Stimulated activated CD4-positive, alpha-beta T cell treated with anti-CD3 and anti-CD28 coated beads, Interleukin-15, amount 100 ng/mL, for 48 hours (primary cell): Measurements from ENCODE around the gene SIGLEC14.
A peak's percentile ranks its signal among the peaks of the same experiment; 100 is the strongest.
"Not testable (repeated sequence)": the region's sequence is repeated elsewhere in the genome, so short reads cannot be mapped to it uniquely, and the experiment has no call there.

Source experiments
- DNase-seq, 2 donors: peaks; one replicate each; pipeline ENCODE4 v3.0.0-alpha.2; 2020; ENCODE audit warnings: low read depth in 2 of 2

Gene SIGLEC14

GRCh38 chr19:51646730-51647129 lies at the start of gene SIGLEC14:
Gene SIGLEC14, minus strand, starts transcription at chr19:51646825. Its CDS starts 66 bp downstream, at chr19:51646759.
- DNase-seq, result not testable (repeated sequence)

GRCh38 chr19:51695702-51696315 lies 49.2 kb upstream of the SIGLEC14 start:
- DNase-seq, result no peak

GRCh38 chr19:51695088-51695487 lies 48.5 kb upstream of the SIGLEC14 start:
- DNase-seq, result no peak

GRCh38 chr19:51694318-51695085 lies 47.9 kb upstream of the SIGLEC14 start:
- no peak for DNase-seq

- no peak for DNase-seq
These were observed 47.2 kb upstream of the SIGLEC14 start for GRCh38 chr19:51693819-51694218.

- DNase-seq, result no peak
These were observed 46.6 kb upstream of the SIGLEC14 start, which contains the start of gene SPACA6 for GRCh38 chr19:51693260-51693659. Gene SPACA6, plus strand, starts transcription at chr19:51693330. Its CDS starts 197 bp downstream, at chr19:51693527.

GRCh38 chr19:51692468-51692867 lies 45.8 kb upstream of the SIGLEC14 start:
- no peak for DNase-seq

- DNase-seq, result no peak
These were observed 45.2 kb upstream of the SIGLEC14 start for GRCh38 chr19:51691584-51692428.

GRCh38 chr19:51691074-51691583 lies 44.5 kb upstream of the SIGLEC14 start:
- DNase-seq, result no peak

GRCh38 chr19:51690454-51691073 lies 43.9 kb upstream of the SIGLEC14 start:
- DNase-seq, result peak; percentile 47 to 69

GRCh38 chr19:51689751-51690453 lies 43.3 kb upstream of the SIGLEC14 start:
- no peak for DNase-seq

- no peak for DNase-seq
These were observed 42.3 kb upstream of the SIGLEC14 start for GRCh38 chr19:51688671-51689571.

GRCh38 chr19:51687791-51688670 lies 41.4 kb upstream of the SIGLEC14 start:
- no peak for DNase-seq

GRCh38 chr19:51686171-51686570 lies 39.5 kb upstream of the SIGLEC14 start:
- DNase-seq, result no peak

GRCh38 chr19:51681286-51681941 lies 34.8 kb upstream of the SIGLEC14 start:
- DNase-seq, result no peak

GRCh38 chr19:51680474-51680873 lies 33.8 kb upstream of the SIGLEC14 start:
- DNase-seq, result no peak

- no peak for DNase-seq
These were observed 30.0 kb upstream of the SIGLEC14 start for GRCh38 chr19:51676566-51677083.

GRCh38 chr19:51675911-51676565 lies 29.4 kb upstream of the SIGLEC14 start:
- DNase-seq, result not testable (repeated sequence)
